ENCODE measurements around the gene TIRAP.

DNA sequence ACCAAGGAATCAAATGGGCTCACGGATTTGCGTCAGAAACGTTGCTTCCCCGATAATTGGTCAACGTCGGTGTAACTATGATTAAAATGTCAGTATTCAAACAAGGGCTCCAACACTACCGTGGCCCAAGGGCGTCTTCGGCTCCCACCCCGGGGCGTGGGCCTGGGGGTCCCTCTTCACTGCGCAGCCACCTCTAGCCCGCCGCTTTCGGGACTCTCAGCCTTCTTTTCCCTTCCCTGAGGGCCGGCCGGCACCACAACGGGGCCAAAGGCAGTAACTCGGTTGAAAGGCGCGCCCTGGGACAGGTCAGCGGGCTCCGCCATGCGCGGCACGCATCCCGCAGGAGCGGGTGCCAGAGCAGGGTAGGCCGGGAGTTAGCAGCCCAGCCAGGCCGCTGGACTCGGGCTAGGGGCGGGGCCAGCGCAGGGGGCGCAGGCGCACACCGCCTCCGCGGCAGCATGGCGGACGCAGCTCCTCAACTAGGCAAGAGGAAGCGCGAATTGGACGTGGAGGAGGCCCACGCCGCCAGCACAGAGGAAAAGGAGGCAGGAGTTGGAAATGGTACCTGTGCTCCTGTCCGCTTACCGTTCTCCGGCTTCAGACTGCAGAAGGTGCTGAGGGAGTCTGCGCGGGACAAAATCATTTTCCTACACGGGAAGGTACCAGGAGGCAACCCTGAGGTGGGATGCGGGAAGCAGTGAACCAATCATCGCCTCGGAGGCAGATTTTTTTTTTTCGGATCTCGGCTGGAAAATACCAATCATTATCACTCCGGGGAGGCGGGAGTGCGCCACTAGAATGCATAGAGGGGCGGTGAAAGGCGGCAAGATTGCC lies 20.9 kb downstream of the TIRAP start, which contains the start of gene DCPS:
- TF ChIP-seq, protein P1, sequence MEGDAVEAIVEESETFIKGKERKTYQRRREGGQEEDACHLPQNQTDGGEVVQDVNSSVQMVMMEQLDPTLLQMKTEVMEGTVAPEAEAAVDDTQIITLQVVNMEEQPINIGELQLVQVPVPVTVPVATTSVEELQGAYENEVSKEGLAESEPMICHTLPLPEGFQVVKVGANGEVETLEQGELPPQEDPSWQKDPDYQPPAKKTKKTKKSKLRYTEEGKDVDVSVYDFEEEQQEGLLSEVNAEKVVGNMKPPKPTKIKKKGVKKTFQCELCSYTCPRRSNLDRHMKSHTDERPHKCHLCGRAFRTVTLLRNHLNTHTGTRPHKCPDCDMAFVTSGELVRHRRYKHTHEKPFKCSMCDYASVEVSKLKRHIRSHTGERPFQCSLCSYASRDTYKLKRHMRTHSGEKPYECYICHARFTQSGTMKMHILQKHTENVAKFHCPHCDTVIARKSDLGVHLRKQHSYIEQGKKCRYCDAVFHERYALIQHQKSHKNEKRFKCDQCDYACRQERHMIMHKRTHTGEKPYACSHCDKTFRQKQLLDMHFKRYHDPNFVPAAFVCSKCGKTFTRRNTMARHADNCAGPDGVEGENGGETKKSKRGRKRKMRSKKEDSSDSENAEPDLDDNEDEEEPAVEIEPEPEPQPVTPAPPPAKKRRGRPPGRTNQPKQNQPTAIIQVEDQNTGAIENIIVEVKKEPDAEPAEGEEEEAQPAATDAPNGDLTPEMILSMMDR (conservative IDR thresholded peaks at IDR 0.05) = no peak
- peak; percentile 92; the same call in 1 of the 2 replicates for TF ChIP-seq ZFX (IDR thresholded peaks at IDR 0.05)
